ENCODE measurements around the gene EIF3A. TPM values are rescaled to one million over a fixed set of nuclear protein-coding genes. Genes with fewer than 3 reads are reported as not detected.

EIF3A gene
- total RNA-seq, 1 donor: 131 TPM

GRCh38 chr10:118985576-118985975 is 95.0 kb downstream of the EIF3A start:
- Histone ChIP-seq H3K9me3 (ENCODE audit: low read depth, low read length) (peaks cover 8% of the 10 kb centered on the region), H3K4me3 (ENCODE audit: low read length) (no peak overlapping the region), H3K4me1 (ENCODE audit: insufficient read depth, low read length) (no peaks in the 10 kb centered on the region), H3K27me3 (ENCODE audit: insufficient read depth, low read length) (no peaks in the 10 kb centered on the region)

Other genes starting within 250 kb of the EIF3A start
- under 0.01 TPM for gene NANOS1, start 51.1 kb downstream of the EIF3A start, total RNA-seq
- gene DENND10, start 23.3 kb upstream of the EIF3A start, total RNA-seq: 40.8 TPM
- gene SFXN4, start 84.9 kb upstream of the EIF3A start, total RNA-seq: 7.5 TPM
- gene PRDX3, start 98.0 kb upstream of the EIF3A start, total RNA-seq: 28.8 TPM
- 10.6 TPM for gene GRK5, start 126.8 kb upstream of the EIF3A start, total RNA-seq

Measured in mononuclear cell (primary cell).